NCI-H2029 treated with DMSO at 0.1 percent for 48 hours (cell line): ENCODE measurements around the gene E2F2.

Experiments
- DNase-seq: peaks from one replicate; lab custom pipeline; 2025; lab: John Stamatoyannopoulos, UW

E2F2 gene, protein sequence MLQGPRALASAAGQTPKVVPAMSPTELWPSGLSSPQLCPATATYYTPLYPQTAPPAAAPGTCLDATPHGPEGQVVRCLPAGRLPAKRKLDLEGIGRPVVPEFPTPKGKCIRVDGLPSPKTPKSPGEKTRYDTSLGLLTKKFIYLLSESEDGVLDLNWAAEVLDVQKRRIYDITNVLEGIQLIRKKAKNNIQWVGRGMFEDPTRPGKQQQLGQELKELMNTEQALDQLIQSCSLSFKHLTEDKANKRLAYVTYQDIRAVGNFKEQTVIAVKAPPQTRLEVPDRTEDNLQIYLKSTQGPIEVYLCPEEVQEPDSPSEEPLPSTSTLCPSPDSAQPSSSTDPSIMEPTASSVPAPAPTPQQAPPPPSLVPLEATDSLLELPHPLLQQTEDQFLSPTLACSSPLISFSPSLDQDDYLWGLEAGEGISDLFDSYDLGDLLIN

DNA sequence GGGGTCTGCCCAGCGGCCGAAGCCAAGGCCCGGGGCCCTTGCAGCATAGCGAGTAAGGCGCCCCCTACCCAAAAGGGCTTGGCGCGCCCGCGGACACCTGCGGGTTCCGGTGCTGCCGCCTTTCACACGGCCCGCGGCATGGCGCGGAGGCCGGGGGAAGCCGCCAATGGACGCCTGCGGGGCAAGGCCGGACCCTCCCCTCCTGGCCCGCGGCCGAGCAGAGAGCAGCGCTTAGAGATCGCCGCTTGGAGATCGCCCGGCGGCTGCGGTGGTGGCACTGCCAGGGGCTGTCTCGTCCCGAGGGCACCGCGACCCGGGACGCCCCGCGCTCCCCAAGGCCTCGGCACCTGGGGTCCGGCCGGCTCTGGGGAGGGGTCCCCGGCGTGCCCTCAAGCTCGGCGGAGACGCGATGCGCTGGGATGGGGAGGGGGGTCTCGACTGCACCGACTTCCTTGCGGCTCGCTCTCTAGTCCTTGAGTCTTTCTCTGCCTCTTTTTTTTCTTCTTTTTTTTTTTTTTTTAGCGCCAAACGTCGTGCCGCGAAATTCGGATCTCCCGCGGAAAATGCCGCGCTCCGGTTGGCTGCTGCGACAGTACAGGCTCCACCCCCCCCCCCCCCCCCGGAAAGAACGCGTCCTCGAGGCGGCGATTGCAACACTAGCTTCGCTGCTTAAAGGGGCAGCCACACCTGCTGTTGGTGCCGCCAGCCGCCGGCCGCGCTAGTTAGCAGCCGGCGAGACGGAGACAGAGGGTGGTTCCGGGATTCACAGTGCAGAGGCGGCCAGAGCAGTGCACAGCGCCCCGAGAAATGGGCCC lies at the start of gene E2F2:
Gene E2F2 (minus strand): TSS at position 487 of the 815 bp plus-strand sequence. CDS start 440 bp downstream, at position 47.
- DNase-seq: no peak

GRCh38 chr1:23578997-23579363 lies 47.9 kb upstream of the E2F2 start:
- no peak for DNase-seq

GRCh38 chr1:23578311-23578996 lies 47.4 kb upstream of the E2F2 start:
- DNase-seq: no peak

GRCh38 chr1:23577056-23578004 lies 46.3 kb upstream of the E2F2 start:
- no peak for DNase-seq

DNA sequence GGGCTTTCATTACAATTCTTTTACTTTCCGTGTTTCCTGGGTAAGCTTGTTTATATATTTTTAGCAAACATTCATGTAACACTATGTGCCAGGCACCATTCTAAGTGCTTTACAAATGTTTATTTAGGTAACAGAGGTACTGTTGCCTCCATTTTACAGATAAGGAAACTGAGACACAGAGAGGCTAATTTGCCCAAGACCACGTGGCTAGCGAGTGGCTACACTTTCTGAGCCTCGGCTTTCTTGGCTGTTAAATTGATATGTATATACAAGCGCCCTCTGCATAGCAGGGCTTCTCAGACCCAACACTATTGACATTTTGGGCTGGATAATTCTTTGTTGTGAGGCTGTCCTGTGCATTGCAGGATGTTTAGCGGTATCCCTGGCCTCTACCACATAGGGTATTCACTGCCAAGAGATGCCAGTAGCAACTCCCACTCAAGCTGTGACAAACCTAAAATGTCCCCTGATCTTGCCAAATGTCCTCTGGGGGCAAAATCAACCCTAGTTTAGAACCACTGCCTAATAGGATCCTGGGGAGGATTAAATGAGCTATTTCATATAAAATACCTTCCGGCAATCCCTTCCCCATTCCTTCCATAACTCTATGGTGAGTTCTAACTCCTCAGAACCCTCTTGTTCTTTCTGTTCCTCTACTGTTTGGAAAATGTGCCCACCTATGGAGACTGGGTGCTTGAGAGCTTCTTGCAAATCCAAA lies 45.5 kb upstream of the E2F2 start:
- DNase-seq: no peak

DNA sequence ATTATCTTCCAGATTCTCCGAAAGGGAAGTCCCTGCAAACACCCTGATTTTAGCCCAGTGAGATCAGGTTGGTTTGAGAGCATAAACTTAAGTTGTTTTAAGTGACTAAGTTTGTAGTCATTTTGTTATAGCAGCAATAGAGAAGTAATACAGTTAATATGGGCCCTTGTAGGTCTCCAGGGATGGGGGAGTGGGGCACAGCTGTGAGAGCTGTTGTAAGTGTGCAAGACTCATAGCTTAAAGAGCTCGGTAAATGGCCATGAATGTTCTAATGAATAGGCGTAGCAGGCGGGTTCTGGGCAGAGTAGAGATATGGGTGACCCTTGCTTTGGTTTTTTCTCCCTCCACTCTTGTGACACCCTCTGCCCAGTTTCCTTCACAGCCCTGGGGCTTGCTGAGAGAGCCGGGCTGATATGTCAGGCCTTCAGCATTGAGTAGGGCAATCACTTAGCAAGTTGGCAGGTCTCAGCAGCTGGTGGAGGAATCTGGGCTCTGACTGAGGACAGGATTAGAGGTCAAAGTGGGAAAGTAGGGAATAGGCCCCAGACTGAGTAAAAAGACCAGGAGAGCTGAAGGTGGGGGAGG lies 44.3 kb upstream of the E2F2 start:
- no peak for DNase-seq

- no peak for DNase-seq
Measured at GRCh38 chr1:23574265-23574754, 43.3 kb upstream of the E2F2 start.

DNA sequence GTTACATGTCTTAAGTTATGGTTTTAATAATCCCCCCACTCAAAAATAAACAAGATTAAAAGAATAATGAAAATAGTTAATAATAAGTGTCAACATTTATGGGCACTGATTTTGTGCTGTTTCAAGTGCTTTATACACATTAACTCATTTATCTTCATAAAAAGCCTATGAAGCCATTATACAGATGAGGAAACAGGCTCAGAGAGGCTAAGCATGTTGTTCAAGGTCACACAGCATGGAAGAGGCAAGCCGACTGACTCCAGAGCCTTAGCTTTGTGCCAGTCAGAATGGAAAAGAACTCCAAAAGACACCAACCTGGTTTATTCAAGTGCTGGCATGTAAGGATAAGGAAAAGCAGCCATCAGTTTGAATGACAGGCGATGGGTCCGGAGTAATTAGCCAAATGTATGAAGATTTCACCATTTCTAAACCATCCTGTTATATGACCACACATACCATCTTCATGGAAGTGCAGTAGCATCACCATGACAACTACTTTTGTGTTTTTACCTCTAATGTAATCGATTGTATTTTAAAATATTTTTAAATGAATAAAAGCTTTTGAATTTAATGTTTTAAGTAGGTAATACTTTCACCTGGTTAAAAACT lies 42.6 kb upstream of the E2F2 start:
- no peak for DNase-seq

GRCh38 chr1:23571465-23571864 lies 40.4 kb upstream of the E2F2 start:
- no peak for DNase-seq

- no peak for DNase-seq
Measured at GRCh38 chr1:23570001-23570691, 39.1 kb upstream of the E2F2 start.

DNA sequence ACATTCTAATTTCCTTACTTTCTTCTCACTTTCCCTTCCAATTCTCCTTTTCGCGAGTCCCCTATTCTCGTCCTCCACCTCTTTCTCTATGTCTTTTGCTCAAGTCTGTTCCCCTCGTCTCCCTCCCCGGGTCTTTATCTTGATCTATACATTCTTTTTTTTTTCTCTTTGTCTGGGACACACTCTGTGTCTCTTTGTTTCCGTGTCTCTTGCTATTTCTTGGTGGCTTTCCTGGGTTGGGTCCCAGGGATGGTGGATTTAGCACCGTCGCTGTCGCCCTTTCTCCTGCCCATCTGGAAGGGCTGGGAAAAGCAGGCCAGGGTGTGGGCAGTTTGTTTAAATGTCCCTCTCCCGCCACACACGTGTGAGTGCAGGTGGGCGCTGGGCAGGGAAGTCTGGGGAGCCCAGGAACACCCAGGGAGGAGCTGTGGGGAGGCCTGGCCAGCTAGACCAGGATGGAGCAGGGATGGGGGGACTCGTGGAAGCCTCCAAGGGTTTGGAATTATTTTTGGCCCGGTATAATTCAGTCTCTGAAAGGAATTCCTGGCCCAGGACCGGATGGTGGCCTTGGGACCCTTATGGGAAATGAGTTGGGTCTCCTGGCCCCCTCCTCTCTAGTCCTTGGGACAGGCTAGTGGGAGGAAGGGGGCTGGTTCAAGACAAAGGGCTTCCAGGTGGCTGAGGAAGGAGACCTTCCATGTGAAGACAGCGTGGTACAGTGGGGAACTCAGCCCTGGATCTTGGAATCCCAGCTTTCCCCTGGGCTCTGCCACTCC lies 37.8 kb upstream of the E2F2 start:
- no peak for DNase-seq

GRCh38 chr1:23567996-23568607 lies 37.1 kb upstream of the E2F2 start:
- DNase-seq: no peak

DNA sequence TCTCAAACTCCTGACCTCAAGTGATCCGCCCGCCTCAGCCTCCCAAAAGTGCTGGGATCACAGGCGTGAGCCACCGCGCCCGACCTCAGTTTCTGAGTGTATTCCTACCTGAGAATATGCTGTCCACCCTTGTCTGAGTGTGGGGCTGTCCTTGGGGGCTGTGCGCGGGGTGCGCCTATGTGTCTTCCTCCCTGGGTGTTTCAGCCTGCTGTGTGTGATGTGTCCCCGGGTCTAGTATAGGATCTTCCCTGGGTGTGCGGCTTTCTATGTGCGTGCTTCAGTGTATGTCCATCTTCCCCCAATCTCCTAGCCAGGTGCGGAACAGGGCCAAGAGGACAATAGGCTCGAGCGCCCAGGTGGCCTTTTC lies 36.6 kb upstream of the E2F2 start:
- no peak for DNase-seq

GRCh38 chr1:23566304-23566703 lies 35.3 kb upstream of the E2F2 start:
- no peak for DNase-seq

DNA sequence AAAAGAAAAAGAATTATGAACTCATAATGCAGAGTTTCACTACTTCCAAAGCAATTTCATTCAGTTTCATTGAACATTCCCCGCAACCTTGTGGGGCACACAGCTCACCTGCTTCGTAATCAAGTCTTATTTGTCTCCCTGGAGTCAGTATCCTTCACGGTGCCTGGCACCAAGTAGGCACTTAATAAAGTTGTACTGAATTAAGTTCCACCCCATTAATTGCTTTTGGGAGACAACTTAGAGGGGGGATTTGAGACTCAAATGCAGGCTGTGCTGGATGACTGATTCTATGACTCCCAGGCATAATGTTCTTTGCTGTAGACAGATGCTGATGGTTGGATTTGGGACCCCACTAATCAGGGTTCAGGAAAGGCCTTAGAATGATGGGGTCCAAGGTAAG lies 34.7 kb upstream of the E2F2 start:
- DNase-seq: no peak

DNA sequence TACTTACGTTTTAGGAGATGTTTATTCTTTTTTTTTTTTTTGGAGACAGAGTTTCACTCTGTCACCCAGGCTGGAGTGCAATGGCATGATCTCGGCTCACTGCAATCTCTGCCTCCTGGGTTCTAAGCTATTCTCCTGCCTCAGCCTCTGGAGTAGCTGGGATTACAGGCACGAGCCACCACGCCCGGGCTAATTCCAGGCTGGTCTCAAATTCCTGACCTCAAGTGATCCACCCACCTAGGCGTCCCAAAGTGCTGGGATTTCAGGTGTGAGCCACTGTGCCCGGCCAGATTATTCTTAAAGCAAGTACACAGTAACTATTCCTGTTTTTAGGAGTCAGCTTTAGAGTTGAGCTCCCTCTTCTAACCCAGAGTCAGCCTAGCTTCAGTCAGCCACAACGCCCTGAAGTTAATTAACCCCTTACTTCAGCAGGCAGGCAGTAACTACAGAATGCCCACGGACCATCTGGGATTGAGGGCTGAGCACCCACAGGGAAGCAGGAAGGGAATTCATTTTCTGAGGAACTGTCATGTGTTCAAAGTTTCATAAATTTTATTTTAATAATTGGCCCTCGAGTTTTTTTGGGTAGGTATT lies 33.6 kb upstream of the E2F2 start:
- no peak for DNase-seq

DNA sequence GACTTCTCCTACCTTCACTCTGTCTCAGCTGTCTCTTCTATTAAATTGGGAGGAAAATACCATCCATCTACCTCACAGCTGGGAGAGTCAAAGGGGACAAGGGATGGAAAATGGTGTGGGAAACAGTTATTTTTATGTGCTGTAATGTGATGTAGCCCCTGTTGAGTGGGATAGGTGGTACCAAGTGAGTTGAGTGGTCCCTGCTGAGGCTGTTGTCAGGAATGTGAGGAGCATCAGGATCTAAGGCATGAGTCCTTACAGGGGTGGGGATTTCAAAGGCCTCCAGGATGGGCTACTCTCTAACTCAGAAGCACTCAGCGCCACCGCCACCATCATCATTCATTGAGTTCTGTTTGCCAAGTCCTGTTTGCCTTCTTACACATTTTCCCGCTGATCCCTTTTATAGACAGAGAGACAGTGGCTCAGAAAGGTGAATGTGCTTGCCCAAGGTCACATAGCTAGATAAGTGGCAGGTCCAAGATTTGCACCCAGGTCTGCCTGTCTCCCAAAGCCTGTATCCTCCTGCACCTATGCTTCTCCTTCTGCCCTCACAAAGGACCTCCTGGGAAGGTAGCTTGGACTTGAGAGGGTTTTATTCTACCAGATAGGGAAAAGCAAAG lies 32.8 kb upstream of the E2F2 start:
- DNase-seq: no peak
